Ovary (tissue), 1 donor: ENCODE results near the gene BCL6B.

Experiments
- EP300 ChIP-seq: sonication (generic); formaldehyde crosslinking; IDR thresholded peaks from one replicate; pipeline ENCODE4 v1.6.1; 2017; ENCODE audit warnings: antibody characterized with exemption
- POLR2A ChIP-seq: fragments of 450-650 bp; IDR thresholded peaks from one replicate; pipeline ENCODE4 v1.6.1; 2017; ENCODE audit warnings: antibody characterized with exemption, mild to moderate bottlenecking, moderate library complexity

DNA sequence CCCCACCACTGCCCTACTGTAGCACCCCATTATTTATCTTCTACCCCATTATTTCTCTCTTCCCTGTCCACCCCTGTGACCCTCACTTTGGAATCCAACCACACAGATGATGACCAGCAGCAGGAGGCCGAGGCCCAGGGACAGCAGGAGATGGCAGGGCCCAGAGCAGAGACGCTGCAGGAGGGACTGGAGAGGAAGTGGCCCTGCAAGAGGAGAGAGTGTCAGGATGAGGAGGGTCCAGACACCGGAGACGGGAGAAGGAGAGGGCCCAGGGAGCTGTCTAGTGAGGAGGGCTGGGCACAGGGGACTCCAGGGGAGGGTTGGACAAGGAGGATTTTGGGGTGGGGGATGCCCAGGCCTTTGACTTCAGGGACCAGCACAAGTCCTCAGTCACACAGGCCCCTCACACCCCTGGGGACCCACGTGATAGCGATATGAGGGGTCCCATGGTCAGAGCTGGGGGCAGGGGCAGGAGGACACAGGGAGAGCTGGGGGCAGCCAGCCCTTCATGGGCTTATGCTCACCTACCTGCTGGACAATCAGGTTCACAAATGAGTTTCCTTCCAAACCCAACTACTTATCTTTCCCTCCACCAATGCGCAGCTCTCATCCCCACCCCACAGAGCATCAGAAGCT, 55.2 kb downstream of the BCL6B start:
- TF ChIP-seq EP300, result no peak
- no peak for TF ChIP-seq POLR2A
